Effector memory CD4-positive, alpha-beta T cell (primary cell): ENCODE measurements around the gene CIAO2B.

ENCODE experiments used
- DNase-seq, 3 donors: peaks; one replicate each; pipeline ENCODE4 v3.0.0-alpha.2; 2020
- H3K27ac ChIP-seq: 2 replicates; pipeline ENCODE4 v1.7.0; 2013; ENCODE audit warnings: mild to moderate bottlenecking, low read length, moderate library complexity; ENCODE audit not compliant: insufficient read depth, poor library complexity, severe bottlenecking
- H3K27me3 ChIP-seq: replicated peaks from 2 replicates; pipeline ENCODE4 v1.7.0; 2013; ENCODE audit warnings: mild to moderate bottlenecking, low read length; ENCODE audit not compliant: insufficient read depth, control insufficient read depth, poor library complexity, severe bottlenecking
- H3K36me3 ChIP-seq: 2 replicates; pipeline ENCODE4 v1.7.0; 2013; ENCODE audit warnings: mild to moderate bottlenecking, low read length, moderate library complexity; ENCODE audit not compliant: control insufficient read depth, insufficient read depth
- H3K4me1 ChIP-seq: 2 replicates; pipeline ENCODE4 v1.7.0; 2013; ENCODE audit warnings: low read length, mild to moderate bottlenecking; ENCODE audit not compliant: control insufficient read depth, insufficient read depth, poor library complexity, severe bottlenecking
- H3K4me3 ChIP-seq: 2 replicates; pipeline ENCODE4 v1.7.0; 2013; ENCODE audit warnings: low read length, low read depth, mild to moderate bottlenecking; ENCODE audit not compliant: insufficient read depth, poor library complexity, severe bottlenecking
- H3K9me3 ChIP-seq: 2 replicates; pipeline ENCODE4 v1.7.0; 2013; ENCODE audit warnings: mild to moderate bottlenecking, low read length, moderate library complexity; ENCODE audit not compliant: control insufficient read depth

Gene CIAO2B

DNA sequence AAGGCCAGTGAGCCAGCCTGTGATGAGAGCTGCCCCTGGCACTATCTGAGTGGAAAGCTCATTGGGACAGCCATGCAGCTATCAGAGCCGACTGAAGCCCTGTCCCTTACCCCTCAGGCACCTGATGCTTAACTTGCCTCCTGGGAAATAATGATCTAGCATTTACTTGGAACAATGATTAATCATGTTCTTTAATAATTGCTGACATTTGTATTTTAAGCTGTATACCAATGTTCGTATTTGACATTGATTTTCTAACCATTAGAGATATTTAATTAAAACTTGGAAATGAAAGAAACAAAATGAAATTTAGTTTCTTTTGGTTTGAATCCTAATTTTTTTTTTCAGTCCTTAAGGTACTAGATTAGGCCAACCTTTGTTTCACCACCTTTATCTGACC is 43.4 kb downstream of the CIAO2B start:
- no peaks in the 10 kb centered on the region for H3K27me3 ChIP-seq
- H3K4me1 ChIP-seq, result no peaks in the 10 kb centered on the region
- no peak overlapping the region for H3K27ac ChIP-seq
- no peaks in the 10 kb centered on the region for H3K9me3 ChIP-seq
- H3K4me3 ChIP-seq, result no peak overlapping the region
- DNase-seq, result no peak
- peaks cover 5% of the 10 kb centered on the region for H3K36me3 ChIP-seq

- H3K36me3 ChIP-seq, result peaks cover 17% of the 10 kb centered on the region
- no peak for DNase-seq
- H3K4me1 ChIP-seq, result no peaks in the 10 kb centered on the region
- H3K4me3 ChIP-seq, result no peak overlapping the region
- H3K27me3 ChIP-seq, result no peaks in the 10 kb centered on the region
- H3K27ac ChIP-seq, result no peak overlapping the region
- no peaks in the 10 kb centered on the region for H3K9me3 ChIP-seq
These were observed 44.6 kb downstream of the CIAO2B start for GRCh38 chr16:66889622-66890021.

GRCh38 chr16:66888647-66889615 is 45.3 kb downstream of the CIAO2B start:
- no peak for DNase-seq
- Histone ChIP-seq H3K4me3 (no peak overlapping the region), H3K36me3 (peaks cover 21% of the 10 kb centered on the region), H3K9me3 (no peaks in the 10 kb centered on the region), H3K27ac (no peak overlapping the region), H3K27me3 (no peaks in the 10 kb centered on the region), H3K4me1 (no peaks in the 10 kb centered on the region)

DNA sequence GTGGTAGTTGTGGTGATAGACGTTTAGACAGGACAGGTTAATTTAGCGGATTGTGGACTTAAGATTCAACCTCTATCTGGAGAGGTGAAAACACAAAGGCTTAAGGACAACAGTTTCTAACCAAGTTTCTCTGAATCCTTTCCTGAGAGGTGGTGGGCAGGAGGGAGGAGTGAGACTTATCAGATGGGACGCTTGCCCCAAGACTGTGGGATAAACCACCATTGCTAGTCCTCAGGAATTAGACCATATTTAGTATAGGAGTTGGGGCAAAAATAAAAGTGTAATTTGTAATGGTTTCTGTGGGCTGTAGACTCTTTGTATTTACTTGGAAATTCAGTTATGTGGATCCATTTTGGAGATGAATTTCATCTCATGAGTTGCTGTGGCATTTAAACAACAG is 47.3 kb downstream of the CIAO2B start:
- no peak for DNase-seq
- Histone ChIP-seq H3K36me3 (peaks cover 21% of the 10 kb centered on the region), H3K4me1 (no peaks in the 10 kb centered on the region), H3K27me3 (no peaks in the 10 kb centered on the region), H3K27ac (no peak overlapping the region), H3K9me3 (no peaks in the 10 kb centered on the region), H3K4me3 (no peak overlapping the region)

DNA sequence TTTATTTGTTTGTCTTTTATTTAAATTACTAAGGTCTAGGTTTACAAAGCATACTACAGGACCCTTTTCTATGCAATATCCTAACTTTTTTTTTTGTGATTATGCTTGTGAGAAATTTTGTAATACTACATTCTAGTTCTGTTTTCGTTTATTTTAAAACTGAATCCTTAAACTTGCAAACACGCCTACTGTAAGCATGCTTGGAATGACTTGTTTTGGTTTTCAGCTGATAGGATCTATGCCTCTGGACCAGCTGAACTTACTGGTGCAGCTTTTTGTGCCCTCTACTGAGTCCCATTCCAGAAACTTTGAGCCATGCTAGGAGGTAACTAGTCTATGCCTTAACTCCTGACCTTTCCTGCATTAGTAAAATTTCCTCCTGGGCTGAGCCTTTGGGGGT is 47.9 kb downstream of the CIAO2B start:
- no peak overlapping the region for H3K27ac ChIP-seq
- no peaks in the 10 kb centered on the region for H3K4me1 ChIP-seq
- no peaks in the 10 kb centered on the region for H3K9me3 ChIP-seq
- peaks cover 21% of the 10 kb centered on the region for H3K36me3 ChIP-seq
- no peak for DNase-seq
- no peaks in the 10 kb centered on the region for H3K27me3 ChIP-seq
- H3K4me3 ChIP-seq, result no peak overlapping the region

DNA sequence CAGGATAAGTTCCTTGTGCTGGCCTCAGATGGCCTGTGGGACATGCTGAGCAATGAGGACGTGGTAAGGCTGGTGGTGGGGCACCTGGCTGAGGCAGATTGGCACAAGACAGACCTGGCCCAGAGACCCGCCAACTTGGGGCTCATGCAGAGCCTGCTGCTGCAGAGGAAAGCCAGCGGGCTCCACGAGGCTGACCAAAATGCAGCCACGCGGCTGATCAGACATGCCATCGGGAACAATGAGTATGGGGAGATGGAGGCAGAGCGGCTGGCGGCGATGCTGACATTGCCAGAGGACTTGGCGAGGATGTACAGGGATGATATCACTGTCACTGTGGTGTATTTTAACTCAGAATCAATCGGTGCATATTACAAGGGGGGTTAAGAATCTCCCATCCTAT is 48.7 kb downstream of the CIAO2B start:
- Histone ChIP-seq H3K4me3 (no peak overlapping the region), H3K9me3 (no peaks in the 10 kb centered on the region), H3K4me1 (peaks cover 5% of the 10 kb centered on the region), H3K27ac (no peak overlapping the region), H3K27me3 (no peaks in the 10 kb centered on the region), H3K36me3 (peaks cover 21% of the 10 kb centered on the region)
- DNase-seq, result no peak

- Histone ChIP-seq H3K9me3 (no peaks in the 10 kb centered on the region), H3K36me3 (peaks cover 19% of the 10 kb centered on the region), H3K4me3 (no peak overlapping the region)
These were observed 51.5 kb downstream of the CIAO2B start for GRCh38 chr16:66882702-66883101.

More at GRCh38 chr16:66882702-66883101, 51.5 kb downstream of the CIAO2B start:
- DNase-seq, result no peak
- H3K27ac ChIP-seq, result no peak overlapping the region
- peaks cover 11% of the 10 kb centered on the region for H3K4me1 ChIP-seq
- H3K27me3 ChIP-seq, result no peaks in the 10 kb centered on the region
